MCF 10A (cell line): ENCODE data around the gene CWC25. TPM values are rescaled to one million over a fixed set of nuclear protein-coding genes. Genes with fewer than 3 reads are reported as not detected.

Experiments used
- BruUV-seq: library from RNA; stranded (reverse); fragments of 400-500 nt; replicated peaks from 2 replicates; lab custom pipeline; 2021; lab: Mats Ljungman, UMichigan
- CTCF ChIA-PET: fragments of 300-600 bp; sonication (Branson Sonifier 250); formaldehyde crosslinking; extraction: SDS; loops from one replicate; lab custom pipeline; 2021; ENCODE audit warnings: antibody characterized with exemption, inconsistent platforms; lab: Yijun Ruan, JAX
- POLR2A ChIA-PET: fragments of 300-600, 350-650 bp; sonication (Branson Sonifier 250); formaldehyde crosslinking; extraction: SDS; loops from one replicate; lab custom pipeline; 2020; ENCODE audit warnings: antibody characterized with exemption, inconsistent platforms; lab: Yijun Ruan, JAX
- DNase-seq: peaks from one replicate; pipeline ENCODE4 v3.0.0-alpha.2; 2018; ENCODE audit not compliant: unreplicated experiment
- H3K27ac Mint-ChIP-seq: one replicate; pipeline ENCODE4 v1.8.0; 2022; ENCODE audit warnings: mild to moderate bottlenecking, low read depth, mixed read lengths; ENCODE audit not compliant: unreplicated experiment
- H3K27me3 Mint-ChIP-seq: one replicate; pipeline ENCODE4 v1.8.0; 2022; ENCODE audit warnings: mixed read lengths; ENCODE audit not compliant: insufficient read depth, unreplicated experiment
- H3K36me3 Mint-ChIP-seq: one replicate; pipeline ENCODE4 v1.8.0; 2022; ENCODE audit warnings: mild to moderate bottlenecking, moderate library complexity, mixed read lengths; ENCODE audit not compliant: insufficient read depth, unreplicated experiment
- H3K4me1 Mint-ChIP-seq: one replicate; pipeline ENCODE4 v1.8.0; 2022; ENCODE audit warnings: mixed read lengths; ENCODE audit not compliant: insufficient read depth, unreplicated experiment
- H3K4me3 Mint-ChIP-seq: one replicate; pipeline ENCODE4 v1.8.0; 2022; ENCODE audit warnings: mild to moderate bottlenecking, moderate library complexity, mixed read lengths; ENCODE audit not compliant: unreplicated experiment
- H3K9me3 Mint-ChIP-seq: one replicate; pipeline ENCODE4 v1.8.0; 2022; ENCODE audit warnings: mixed read lengths; ENCODE audit not compliant: unreplicated experiment
- intact Hi-C: fragments of 100-400 bp; cut with micrococcal nuclease; formaldehyde crosslinking; loops from 2 replicates; pipeline ENCODE4 v1.14.1; 2022
- total RNA-seq: library from RNA; stranded (reverse); gene quantifications from 2 replicates; pipeline ENCODE4 v1.2.3, GENCODE V29; 2022
- TF ChIP-seq, protein P1 (sequence below): fragments of 200-600 bp; IDR thresholded peaks from one replicate; pipeline ENCODE4 v1.8.0; 2022; ENCODE audit warnings: antibody characterized with exemption, mild to moderate bottlenecking; ENCODE audit not compliant: unreplicated experiment

The CWC25 gene
- total RNA-seq, 1 experiment from 2014 or later = 23.4 TPM

DNA sequence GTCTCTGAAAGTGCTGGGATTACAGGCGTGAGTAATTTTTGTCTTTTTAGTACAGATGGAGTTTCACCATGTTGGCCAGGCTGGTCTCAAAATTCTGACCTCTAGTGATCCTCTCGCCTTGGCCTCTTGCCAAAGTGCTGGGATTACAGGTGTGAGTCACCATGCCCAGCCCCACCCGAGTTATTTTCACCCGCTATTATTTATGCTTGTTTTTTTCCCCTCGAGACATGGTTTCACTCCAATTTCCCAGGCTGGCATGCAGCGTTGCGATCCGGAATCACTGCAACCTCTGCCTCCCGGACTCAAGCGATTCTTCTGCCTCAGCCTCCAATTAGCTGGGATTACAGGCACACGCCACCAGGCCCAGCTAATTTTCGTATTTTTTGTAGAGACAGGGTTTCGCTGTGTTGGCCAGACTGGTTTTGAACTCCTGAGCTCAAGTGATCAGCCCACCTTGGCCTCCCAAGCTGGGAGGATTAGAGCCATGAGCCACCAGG lies 19.2 kb upstream of the CWC25 start:
- peaks cover 5% of the 10 kb centered on the region for H3K4me1 Mint-ChIP-seq
- BruUV-seq = no TSS peak
- H3K36me3 Mint-ChIP-seq = peaks cover 52% of the 10 kb centered on the region
- ChIA-PET POLR2A (interaction anchor here (0.8 to 11.8 kb wide), 5 partner anchors 9 to 310 kb away, joined by 3 to 246 read pairs (median 12); partner anchors contain the start of genes CWC25, LASP1 and RPL23), CTCF (interaction anchor here (0.7 kb wide), 1 partner anchor 93 kb away, joined by 3 read pairs; no protein-coding TSS in a partner anchor)
- no peaks in the 10 kb centered on the region for H3K9me3 Mint-ChIP-seq
- intact Hi-C loops = no loop called here
- H3K27ac Mint-ChIP-seq = no peak overlapping the region
- DNase-seq = peak; percentile 78
- H3K4me3 Mint-ChIP-seq = no peak overlapping the region
- TF ChIP-seq, protein P1, sequence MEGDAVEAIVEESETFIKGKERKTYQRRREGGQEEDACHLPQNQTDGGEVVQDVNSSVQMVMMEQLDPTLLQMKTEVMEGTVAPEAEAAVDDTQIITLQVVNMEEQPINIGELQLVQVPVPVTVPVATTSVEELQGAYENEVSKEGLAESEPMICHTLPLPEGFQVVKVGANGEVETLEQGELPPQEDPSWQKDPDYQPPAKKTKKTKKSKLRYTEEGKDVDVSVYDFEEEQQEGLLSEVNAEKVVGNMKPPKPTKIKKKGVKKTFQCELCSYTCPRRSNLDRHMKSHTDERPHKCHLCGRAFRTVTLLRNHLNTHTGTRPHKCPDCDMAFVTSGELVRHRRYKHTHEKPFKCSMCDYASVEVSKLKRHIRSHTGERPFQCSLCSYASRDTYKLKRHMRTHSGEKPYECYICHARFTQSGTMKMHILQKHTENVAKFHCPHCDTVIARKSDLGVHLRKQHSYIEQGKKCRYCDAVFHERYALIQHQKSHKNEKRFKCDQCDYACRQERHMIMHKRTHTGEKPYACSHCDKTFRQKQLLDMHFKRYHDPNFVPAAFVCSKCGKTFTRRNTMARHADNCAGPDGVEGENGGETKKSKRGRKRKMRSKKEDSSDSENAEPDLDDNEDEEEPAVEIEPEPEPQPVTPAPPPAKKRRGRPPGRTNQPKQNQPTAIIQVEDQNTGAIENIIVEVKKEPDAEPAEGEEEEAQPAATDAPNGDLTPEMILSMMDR = no peak
- H3K27me3 Mint-ChIP-seq = no peaks in the 10 kb centered on the region

DNA sequence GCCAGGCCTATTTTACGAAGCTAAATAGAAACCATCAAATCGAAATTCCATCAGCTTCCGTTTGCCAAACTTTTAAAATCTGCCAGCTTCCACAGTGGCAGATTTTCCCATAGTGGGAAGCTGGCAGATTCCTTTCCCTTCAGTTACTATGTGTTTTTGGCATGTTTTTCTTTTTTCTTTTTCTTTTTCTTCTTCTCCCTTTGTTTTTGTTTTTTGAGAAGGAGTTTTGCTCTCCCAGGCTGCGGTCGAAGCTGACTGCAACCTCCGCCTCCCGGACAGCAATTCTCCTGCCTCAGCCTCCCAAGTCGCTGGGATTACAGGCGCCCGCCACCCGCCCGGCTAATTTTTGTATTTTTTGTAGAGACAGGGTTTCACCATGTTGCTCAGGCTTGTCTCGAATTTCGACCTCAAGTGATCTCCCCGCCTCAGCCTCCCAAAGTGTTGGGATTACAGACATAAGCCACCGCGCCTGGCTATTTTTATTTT lies 684 bp upstream of the CWC25 start:
- peaks cover 21% of the 10 kb centered on the region for H3K36me3 Mint-ChIP-seq
- CTCF ChIA-PET = interaction anchor here (0.7 kb wide), 1 partner anchor 29 kb away, joined by 3 read pairs; no protein-coding TSS in a partner anchor
- no peaks in the 10 kb centered on the region for H3K9me3 Mint-ChIP-seq
- DNase-seq = no peak
- TF ChIP-seq, protein P1 = no peak
- intact Hi-C loops = no loop called here
- no TSS peak for BruUV-seq
- peak overlapping the region; percentile 98 for H3K4me3 Mint-ChIP-seq
- no peaks in the 10 kb centered on the region for H3K27me3 Mint-ChIP-seq
- H3K27ac Mint-ChIP-seq = peak overlapping the region; percentile 100
- H3K4me1 Mint-ChIP-seq = no peaks in the 10 kb centered on the region
- POLR2A ChIA-PET = interaction anchor here (0.7 to 5.4 kb wide), 14 partner anchors 11 to 328 kb away, joined by 3 to 72 read pairs (median 5); partner anchors contain the start of genes LASP1, PIP4K2B, PSMB3 and RPL23

DNA sequence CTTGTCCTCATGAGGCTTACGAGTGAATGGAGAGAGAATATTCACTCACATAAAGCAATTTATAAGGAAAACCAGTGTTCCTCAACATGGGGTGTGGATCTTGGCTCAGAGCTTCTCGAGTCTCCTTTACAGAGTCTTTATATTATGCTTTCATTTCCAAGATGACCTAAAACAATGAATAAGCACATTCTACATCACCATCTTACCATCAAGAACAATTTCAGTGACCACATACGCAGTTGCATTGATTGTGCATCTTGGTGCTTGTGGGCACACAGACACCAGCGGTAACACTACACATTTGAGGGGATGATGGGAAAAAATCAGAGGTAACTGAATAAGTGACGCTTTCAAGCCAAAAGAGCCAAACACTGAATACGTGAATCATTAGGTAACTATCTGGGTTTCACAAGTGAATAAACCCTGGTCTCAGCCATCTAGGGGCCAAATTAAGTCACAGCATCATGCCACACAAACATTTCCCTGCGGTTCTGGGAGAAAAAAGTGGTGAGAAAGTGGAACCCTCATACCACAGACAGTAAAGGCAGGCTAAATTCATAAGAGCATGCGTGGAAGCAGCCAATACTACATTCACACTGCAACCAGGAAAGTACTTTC lies 9.4 kb downstream of the CWC25 start:
- no TSS peak for BruUV-seq
- ChIA-PET POLR2A (interaction anchor here (0.5 to 1.0 kb wide), 2 partner anchors 52 to 74 kb away, joined by 3 read pairs; no protein-coding TSS in a partner anchor), CTCF (no interaction called here)
- Mint-ChIP-seq H3K36me3 (peaks cover 84% of the 10 kb centered on the region), H3K27me3 (no peaks in the 10 kb centered on the region), H3K9me3 (no peaks in the 10 kb centered on the region), H3K27ac (no peak overlapping the region), H3K4me1 (peaks cover 5% of the 10 kb centered on the region), H3K4me3 (no peak overlapping the region)
- intact Hi-C loops = no loop called here
- TF ChIP-seq, protein P1 = peak; percentile 29
- peak; percentile 64 for DNase-seq

DNA sequence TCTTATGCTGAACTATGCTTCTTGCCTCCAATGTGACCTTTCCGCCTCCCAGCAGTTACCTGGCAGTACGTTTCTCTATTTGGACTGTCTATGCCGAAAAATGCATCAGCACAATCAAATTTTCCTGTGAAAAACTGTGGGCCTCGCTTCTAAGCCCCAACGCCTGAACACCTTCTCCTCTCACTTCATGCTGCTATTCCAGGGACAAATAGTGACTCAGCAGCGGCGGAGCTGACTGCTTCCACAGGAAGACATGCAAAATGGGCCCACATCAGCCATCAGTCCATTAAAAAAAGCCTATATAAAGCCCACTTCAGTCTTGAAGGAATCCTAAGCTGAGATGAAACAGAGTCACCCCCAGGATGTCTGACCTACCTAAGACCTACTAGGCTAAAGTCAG lies 15.3 kb downstream of the CWC25 start:
- no peaks in the 10 kb centered on the region for H3K4me1 Mint-ChIP-seq
- H3K36me3 Mint-ChIP-seq = peaks cover 95% of the 10 kb centered on the region
- TF ChIP-seq, protein P1 = no peak
- ChIA-PET POLR2A (interaction anchor here (1.5 kb wide), 1 partner anchor 14 kb away, joined by 6 read pairs; no protein-coding TSS in a partner anchor), CTCF (no interaction called here)
- H3K27me3 Mint-ChIP-seq = no peaks in the 10 kb centered on the region
- no peak overlapping the region for H3K27ac Mint-ChIP-seq
- no peak for DNase-seq
- intact Hi-C loops = no loop called here
- H3K9me3 Mint-ChIP-seq = no peaks in the 10 kb centered on the region
- no peak overlapping the region for H3K4me3 Mint-ChIP-seq
- BruUV-seq = no TSS peak
